GF-D8 (cell line): ENCODE data around the gene USP5.

Experiments
- DNase-seq: peaks from one replicate; lab custom pipeline; 2025; lab: John Stamatoyannopoulos, UW

Gene USP5, protein sequence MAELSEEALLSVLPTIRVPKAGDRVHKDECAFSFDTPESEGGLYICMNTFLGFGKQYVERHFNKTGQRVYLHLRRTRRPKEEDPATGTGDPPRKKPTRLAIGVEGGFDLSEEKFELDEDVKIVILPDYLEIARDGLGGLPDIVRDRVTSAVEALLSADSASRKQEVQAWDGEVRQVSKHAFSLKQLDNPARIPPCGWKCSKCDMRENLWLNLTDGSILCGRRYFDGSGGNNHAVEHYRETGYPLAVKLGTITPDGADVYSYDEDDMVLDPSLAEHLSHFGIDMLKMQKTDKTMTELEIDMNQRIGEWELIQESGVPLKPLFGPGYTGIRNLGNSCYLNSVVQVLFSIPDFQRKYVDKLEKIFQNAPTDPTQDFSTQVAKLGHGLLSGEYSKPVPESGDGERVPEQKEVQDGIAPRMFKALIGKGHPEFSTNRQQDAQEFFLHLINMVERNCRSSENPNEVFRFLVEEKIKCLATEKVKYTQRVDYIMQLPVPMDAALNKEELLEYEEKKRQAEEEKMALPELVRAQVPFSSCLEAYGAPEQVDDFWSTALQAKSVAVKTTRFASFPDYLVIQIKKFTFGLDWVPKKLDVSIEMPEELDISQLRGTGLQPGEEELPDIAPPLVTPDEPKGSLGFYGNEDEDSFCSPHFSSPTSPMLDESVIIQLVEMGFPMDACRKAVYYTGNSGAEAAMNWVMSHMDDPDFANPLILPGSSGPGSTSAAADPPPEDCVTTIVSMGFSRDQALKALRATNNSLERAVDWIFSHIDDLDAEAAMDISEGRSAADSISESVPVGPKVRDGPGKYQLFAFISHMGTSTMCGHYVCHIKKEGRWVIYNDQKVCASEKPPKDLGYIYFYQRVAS

DNA sequence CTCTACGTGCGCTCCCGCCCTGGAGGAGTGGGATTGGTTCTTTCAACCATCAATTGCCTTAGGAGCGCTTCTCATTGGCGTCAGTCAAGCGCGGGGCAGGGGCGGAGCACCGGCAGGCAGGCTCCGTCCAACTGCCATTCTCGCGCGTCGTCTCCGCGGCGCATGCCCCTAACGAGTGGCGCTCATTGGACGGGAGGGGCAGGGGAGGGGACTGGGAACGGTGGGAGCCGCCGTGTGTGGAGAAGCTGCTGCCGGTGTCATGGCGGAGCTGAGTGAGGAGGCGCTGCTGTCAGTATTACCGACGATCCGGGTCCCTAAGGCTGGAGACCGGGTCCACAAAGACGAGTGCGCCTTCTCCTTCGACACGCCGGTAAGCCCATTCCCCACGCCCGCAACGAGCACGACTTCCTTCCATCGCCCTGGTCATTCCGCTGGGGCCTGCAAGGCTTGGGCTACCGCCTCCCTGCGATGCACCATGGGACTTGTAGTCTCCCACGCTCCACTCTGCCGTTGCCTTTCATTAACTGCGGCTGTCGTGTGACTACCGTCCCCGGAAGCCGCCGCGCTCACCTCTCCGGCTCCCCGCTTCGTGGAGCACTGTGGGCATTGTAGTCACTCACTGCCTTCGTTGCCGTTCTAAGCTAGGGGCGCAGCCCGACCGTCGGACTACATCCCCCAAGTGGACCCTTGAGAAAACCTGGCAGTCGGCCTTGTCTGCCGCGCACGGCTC lies at the start of gene USP5:
TSS of gene USP5 (plus strand) at position 230 of the 730 bp plus-strand sequence. CDS start at position 260, 30 bp downstream.
- DNase-seq, result peak; percentile 98

DNA sequence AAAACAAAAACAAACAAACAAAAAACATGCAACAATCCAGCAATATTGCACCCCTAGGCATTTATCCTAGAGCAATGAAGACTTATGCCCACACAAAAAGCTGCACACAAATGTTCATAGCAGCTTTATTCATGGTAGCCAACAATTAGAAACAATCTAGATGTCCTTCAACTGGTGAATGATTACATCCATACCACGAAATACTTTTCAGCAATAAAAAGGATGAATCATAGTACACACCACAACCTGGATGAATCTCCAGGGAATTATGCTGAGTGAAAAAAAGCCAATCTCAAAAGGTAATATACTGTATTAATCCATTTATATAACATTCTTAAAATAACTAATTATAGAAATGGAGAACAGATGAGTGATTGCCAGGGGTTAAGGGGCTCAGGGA lies 44.8 kb upstream of the USP5 start:
- DNase-seq, result no peak

DNA sequence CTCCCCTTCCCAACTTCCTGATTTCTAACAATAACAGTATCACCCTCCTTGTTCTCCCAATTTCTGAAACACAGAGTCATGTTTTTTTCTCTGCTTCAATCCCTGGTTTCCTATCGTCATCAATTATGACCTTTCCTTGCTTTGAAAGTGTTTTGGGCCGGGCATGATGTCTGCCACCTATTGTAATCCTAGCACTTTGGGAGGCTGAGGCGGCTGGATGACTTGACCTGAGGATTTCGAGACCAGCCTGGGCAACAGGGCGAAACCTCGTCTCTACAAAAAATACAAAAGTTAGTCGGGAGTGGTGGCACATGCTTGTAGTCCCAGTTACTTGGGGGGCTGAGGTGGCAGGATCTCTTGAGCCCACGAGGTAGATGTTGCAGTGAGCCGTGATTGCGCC lies 42.9 kb upstream of the USP5 start:
- DNase-seq, result no peak

DNA sequence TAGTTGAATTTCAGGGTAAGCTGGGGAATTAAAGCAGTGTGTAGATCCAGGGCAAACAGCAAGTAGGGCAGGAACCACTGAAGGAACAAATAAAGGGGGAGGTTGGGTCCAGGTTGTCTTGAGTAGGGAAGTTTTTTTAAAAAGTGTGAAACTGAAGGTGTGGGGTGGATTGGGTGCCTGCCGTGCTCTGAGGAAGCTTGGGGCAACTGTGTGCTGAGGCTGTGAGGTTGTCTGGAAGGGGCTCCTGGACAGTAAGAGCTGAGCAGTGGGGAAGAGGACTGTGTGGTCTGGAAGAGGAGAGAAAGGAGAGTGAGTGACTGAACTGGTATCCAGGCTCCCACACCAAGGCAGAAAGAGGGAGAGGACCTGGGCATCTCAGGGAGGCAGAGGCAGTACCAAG lies 41.2 kb upstream of the USP5 start:
- no peak for DNase-seq

DNA sequence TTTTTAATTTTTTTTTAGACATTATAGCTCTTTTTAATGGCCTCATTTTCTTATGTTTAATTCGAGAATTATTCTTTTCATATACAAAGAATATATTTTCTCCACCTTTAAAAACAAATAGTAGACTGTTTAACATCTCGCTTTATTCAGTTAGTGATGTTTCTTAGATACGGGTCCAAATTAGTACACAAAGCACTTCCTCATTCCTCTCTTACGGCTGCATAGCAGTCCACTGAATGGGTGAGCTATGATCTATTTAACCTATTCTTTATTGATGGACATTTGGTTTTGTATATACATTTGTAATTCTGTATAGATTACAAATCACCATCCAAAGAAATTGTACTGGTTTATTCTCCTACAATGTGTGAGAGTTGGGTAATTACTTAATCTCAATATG lies 38.6 kb upstream of the USP5 start:
- no peak for DNase-seq

DNA sequence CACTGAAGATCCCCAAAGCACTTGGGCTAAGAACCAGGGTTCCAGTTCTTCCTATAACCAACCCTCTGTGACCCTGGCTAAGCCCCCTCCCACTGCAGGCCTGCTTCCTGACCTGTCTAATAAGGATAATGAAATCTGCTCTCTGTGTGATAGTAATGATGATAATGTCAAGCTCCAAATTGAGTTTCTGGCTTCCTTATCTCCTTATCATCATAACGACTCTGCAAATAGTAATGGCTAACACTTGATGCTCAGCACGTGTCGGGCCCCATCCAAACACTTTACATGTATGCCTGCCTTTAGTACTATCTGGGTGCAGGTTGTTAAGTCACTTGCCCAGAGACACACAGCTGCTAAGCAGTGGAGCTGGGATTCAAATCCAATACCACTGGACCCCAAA lies 35.4 kb upstream of the USP5 start:
- no peak for DNase-seq

DNA sequence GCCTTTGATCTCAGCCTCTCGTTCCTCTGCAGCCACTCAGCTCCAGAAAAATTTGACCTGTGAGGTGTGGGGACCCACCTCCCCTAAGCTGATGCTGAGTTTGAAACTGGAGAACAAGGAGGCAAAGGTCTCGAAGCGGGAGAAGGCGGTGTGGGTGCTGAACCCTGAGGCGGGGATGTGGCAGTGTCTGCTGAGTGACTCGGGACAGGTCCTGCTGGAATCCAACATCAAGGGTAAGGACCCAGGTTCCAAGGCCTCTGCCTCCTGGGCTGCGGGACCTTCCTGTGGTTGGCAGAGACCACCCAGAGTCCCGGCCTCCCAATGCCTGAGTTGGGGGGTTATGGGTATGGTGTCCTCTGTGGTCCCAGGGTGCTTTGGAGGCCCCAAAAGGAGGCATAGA lies 34.9 kb upstream of the USP5 start:
- no peak for DNase-seq

DNA sequence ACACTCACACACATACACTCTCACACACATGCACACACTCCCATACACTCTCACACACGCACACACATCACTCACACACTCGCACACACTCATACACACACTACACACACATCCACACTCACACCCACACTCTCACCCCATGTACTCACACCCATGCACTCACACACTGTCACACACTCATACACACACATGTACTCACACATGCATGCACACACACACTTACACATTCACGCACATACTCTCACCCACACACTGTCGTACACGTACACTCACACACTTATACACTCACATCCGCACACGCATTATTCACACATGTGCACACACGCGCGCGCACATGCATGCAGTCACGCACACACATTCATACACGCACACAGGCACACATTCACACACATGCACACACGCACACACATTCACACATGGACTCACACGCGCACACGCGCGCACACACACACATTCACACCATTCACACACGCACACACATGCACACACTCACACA lies 34.2 kb upstream of the USP5 start:
- no peak for DNase-seq

DNA sequence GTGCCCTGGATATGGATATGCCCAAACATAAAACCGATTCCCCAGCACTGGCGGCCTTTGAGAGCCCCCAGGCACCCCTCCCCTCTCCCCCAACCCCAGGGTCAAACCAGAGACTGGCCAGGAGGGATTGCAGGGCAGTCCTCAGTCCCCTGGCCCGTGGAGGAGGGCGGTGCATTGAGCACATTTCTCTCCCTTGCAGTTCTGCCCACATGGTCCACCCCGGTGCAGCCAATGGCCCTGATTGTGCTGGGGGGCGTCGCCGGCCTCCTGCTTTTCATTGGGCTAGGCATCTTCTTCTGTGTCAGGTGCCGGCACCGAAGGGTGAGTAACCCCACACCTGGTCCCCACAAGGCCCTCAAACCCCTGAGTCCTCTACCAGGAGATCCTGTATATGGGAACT lies 33.7 kb upstream of the USP5 start:
- no peak for DNase-seq

DNA sequence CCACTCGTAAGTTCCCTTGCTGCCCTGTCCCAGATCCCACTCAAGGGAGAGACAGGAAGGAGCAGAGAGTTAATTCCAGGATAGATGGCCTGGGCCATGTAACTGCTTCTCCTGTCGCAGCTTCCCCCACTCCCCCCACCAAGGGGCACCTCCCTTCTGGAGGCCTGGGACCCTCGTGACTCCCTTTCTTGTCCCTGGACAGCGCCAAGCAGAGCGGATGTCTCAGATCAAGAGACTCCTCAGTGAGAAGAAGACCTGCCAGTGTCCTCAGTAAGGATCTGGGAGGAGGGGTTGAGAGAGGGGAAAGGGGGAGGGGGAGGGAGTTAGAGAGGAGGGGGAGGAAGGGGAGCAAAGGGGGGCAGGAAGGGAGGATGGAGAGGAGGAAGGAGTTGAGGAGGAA lies 33.3 kb upstream of the USP5 start:
- DNase-seq, result no peak

DNA sequence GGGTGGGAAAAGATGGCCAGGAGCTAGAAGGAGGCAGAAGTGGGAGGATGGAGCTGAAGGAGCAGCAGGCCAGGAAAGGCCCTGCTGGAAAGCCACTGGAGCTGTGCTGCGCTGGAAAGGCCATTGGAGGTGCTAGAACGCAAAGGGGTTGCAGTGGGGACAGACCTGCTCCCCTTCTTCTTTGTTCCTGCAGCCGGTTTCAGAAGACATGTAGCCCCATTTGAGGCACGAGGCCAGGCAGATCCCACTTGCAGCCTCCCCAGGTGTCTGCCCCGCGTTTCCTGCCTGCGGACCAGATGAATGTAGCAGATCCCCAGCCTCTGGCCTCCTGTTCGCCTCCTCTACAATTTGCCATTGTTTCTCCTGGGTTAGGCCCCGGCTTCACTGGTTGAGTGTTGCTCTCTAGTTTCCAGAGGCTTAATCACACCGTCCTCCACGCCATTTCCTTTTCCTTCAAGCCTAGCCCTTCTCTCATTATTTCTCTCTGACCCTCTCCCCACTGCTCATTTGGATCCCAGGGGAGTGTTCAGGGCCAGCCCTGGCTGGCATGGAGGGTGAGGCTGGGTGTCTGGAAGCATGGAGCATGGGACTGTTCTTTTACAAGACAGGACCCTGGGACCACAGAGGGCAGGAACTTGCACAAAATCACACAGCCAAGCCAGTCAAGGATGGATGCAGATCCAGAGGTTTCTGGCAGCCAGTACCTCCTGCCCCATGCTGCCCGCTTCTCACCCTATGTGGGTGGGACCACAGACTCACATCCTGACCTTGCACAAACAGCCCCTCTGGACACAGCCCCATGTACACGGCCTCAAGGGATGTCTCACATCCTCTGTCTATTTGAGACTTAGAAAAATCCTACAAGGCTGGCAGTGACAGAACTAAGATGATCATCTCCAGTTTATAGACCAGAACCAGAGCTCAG lies 32.6 kb upstream of the USP5 start:
- no peak for DNase-seq

DNA sequence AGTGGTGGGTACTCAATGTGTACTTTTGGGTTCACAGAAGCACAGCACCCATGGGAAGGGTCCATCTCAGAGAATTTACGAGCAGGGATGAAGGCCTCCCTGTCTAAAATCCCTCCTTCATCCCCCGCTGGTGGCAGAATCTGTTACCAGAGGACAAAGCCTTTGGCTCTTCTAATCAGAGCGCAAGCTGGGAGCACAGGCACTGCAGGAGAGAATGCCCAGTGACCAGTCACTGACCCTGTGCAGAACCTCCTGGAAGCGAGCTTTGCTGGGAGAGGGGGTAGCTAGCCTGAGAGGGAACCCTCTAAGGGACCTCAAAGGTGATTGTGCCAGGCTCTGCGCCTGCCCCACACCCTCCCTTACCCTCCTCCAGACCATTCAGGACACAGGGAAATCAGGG lies 31.8 kb upstream of the USP5 start:
- DNase-seq, result no peak

DNA sequence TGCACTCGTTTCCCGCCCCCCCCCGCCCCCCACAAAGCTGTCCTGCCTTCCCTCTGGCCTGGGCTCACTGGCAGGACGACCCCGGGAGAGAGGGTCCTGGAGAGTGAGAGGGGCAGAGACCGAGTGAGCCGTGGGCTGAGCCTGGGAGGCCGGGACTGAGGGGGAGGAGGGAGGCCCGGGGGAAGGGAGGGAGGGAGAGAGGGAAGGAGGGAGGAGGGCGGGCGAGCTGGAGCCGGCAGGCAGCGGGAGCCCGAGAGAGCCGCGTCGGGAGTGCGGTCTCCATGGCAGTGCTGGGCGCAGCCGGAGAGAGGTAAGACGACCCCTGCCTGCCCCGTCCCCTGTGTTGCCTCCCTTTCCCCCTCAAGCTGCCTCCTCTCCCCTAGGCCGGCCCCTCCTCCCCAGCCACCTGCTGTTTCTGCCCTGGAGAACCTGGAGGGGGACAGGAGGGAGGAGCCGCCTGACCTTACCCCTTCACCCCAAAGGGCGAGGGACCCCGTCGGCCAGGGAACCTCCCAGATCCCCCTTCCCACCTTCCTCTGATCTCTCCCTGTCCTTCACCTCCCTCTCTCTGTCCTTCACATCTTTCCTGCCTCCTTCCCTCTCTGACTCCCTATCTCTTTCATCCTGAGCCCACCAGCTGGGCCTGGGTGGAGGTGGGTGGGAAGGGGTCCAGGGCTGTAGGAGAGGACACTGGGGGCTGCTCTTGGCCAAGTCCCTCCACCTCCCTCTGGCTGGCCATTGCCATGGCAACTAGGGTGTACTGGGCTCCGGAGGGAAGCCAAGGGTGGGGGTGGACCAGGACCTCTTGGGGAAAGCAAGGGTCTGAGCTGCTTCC lies 30.1 kb upstream of the USP5 start, which contains the start of gene GPR162:
TSS of gene GPR162 (plus strand) at position 231 of the 835 bp plus-strand sequence. CDS start 2,078 bp downstream, outside the sequence.
- no peak for DNase-seq

DNA sequence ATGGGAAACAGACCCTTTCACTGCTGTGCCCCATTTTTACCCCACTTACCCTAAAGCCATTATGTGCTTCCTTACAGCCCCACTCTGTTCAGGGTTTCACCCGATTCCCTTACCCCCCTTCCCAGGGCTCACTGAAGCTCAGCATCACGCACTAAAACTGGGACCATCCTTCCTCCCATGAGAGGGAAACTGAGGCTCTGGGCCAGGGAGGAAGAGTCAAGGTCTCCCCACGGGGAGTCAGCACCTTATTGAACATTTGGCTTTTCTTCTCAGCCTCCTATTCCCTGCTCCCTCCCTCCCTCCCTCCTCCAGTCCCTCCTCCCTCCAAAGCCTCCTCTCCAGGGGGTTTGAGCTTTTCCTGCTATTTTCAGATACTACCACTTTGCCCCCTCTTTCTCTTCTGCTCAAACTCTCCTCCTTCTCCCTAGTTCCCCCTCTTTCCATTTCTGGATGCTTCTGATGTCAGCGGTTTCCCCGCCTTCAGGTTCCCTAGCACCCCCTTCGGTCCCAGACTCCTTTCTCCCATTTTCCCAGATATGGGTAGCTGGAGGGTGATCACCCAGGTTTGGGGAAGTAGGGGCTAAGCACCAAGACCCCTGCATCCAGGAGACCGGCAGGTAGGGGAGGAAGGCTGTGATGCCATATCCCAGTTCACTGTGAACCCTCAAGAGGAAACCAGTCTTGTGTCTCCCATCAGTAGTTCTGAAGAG lies 29.4 kb upstream of the USP5 start:
- DNase-seq, result no peak

DNA sequence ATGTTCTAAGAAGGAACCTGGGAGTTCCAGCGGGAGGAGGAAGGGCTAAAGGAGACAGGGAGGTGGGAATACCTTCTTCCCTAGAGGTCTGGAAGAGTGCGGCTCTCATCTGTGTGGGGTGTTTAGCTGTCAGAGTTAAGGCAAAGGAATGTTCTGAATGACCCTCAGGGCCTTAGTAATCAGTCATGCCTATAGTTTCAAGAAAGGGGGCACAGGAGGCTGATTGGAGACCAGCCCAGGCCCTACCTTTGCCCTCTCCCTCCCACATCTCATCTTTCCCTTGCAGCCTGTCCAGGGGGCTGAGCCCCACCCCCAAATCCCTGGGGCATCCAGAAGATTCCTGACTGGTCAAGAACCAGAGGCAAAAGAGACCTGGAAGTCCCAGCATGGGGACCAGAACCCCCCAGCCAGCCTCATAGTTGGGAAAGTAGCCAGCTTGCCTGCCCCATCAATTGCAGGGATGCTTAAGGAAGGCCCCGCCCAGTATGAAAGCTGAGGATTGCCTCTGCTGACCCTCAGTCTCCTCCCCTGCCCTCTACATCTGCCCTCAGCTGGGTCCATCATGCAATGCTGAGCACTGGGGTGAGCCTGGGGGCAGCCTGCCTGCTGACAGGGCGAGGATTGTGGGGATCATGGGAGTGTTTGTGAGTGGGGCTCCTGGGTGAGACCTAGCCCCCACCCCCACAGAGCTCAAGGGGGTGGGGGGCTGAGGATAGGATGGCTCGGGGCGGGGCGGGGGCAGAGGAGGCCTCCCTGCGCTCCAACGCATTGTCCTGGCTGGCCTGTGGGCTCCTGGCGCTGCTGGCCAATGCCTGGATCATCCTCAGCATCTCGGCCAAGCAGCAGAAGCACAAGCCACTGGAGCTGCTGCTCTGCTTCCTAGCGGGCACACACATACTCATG lies 28.5 kb upstream of the USP5 start:
- DNase-seq, result no peak

DNA sequence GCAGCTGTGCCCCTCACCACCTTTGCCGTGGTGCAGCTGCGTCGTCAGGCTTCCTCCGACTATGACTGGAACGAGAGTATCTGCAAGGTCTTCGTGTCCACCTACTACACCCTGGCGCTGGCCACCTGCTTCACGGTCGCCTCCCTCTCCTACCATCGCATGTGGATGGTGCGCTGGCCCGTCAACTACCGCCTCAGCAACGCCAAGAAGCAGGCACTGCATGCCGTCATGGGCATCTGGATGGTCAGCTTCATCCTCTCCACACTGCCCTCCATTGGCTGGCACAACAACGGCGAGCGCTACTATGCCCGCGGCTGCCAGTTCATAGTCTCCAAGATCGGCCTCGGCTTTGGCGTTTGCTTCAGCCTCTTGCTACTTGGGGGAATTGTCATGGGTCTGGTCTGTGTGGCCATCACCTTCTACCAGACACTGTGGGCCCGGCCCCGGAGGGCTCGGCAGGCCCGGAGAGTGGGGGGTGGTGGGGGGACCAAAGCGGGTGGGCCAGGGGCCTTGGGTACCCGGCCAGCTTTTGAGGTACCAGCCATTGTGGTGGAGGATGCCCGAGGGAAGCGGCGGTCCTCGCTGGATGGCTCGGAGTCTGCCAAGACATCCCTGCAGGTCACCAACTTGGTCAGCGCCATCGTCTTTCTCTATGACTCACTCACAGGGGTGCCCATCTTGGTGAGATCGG lies 27.7 kb upstream of the USP5 start:
- DNase-seq, result no peak

DNA sequence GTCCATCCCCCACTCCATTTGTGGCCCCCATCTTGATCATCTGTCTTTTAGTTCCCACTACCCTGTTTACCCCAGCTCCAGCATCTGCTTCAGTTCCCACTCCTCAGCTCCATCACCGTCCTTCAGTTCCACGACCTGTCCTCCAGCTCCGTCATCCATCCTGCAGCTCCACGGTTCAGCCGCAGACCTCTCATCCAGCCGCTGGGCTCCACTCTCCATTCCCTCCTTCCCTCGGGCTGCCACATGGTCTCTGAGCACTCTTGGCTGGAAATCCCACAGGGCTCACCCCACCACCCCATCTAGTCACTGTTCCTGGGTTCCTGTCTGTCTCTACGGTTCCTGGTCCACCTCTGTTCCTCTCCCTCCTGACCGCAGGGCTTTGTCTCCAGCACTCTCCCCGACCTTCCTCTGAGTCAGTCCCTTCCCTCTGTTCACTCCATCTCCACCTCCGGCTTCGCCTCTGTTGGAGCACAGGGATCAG lies 27.0 kb upstream of the USP5 start:
- DNase-seq, result no peak
